SK-N-SH treated with all-trans-retinoic acid at 6 μM for 48 hours (cell line): ENCODE results near the gene EGFL7.

Experiments
- ARNTL ChIP-seq: fragments of 450-650 bp; formaldehyde crosslinking; IDR thresholded peaks from 2 replicates; pipeline ENCODE4 v1.5.0; 2020; ENCODE audit warnings: low read depth, mild to moderate bottlenecking, moderate library complexity, borderline replicate concordance
- ESRRG ChIP-seq: fragments of 250-450 bp; sonication (Bioruptor Pico); IDR thresholded peaks from 2 replicates; pipeline ENCODE4 v1.6.1; 2021; ENCODE audit warnings: mild to moderate bottlenecking
- GLIS3 ChIP-seq: fragments of 250-450 bp; sonication (Bioruptor Pico); IDR thresholded peaks from 2 replicates; pipeline ENCODE4 v1.5.0; 2020; ENCODE audit warnings: mild to moderate bottlenecking, moderate library complexity
- RARB ChIP-seq: fragments of 250-450 bp; sonication (Bioruptor Pico); IDR thresholded peaks from 2 replicates; pipeline ENCODE4 v1.8.0; 2021; ENCODE audit warnings: mild to moderate bottlenecking, moderate library complexity
- TCF4 ChIP-seq: fragments of 250-450 bp; sonication (Bioruptor Pico); IDR thresholded peaks from 2 replicates; pipeline ENCODE4 v1.8.0; 2021; ENCODE audit warnings: mild to moderate bottlenecking, moderate library complexity, borderline replicate concordance
- TOX ChIP-seq: fragments of 250-450 bp; sonication (Bioruptor Pico); IDR thresholded peaks from 2 replicates; pipeline ENCODE4 v1.8.0; 2021; ENCODE audit warnings: mild to moderate bottlenecking, moderate library complexity, borderline replicate concordance
- ZFP3 ChIP-seq: fragments of 250-450 bp; sonication (Bioruptor Pico); IDR thresholded peaks from 2 replicates; pipeline ENCODE4 v1.5.0; 2020; ENCODE audit warnings: mild to moderate bottlenecking, moderate library complexity
- ZFP30 ChIP-seq: fragments of 450-650 bp; formaldehyde crosslinking; IDR thresholded peaks from 2 replicates; pipeline ENCODE4 v1.5.0; 2022; ENCODE audit warnings: mild to moderate bottlenecking, moderate library complexity
- ZNF8 ChIP-seq: fragments of 450-650 bp; formaldehyde crosslinking; IDR thresholded peaks from 2 replicates; pipeline ENCODE4 v1.5.0; 2020; ENCODE audit warnings: mild to moderate bottlenecking, moderate library complexity
- TF ChIP-seq, protein P1 (sequence below): fragments of 250-450 bp; sonication (Bioruptor Pico); IDR thresholded peaks from 2 replicates; pipeline ENCODE4 v1.8.0; 2021; ENCODE audit warnings: low read depth, mild to moderate bottlenecking, moderate library complexity, borderline replicate concordance
- TF ChIP-seq, protein P2 (sequence below): fragments of 250-450 bp; sonication (Bioruptor Pico); IDR thresholded peaks from 2 replicates; pipeline ENCODE4 v1.5.1; 2020; ENCODE audit warnings: low read depth, mild to moderate bottlenecking, moderate library complexity
- TF ChIP-seq, protein P3 (sequence below): fragments of 250-450 bp; sonication (Bioruptor Pico); IDR thresholded peaks from 2 replicates; pipeline ENCODE4 v1.8.0; 2020; ENCODE audit warnings: mild to moderate bottlenecking, moderate library complexity, borderline replicate concordance
- TF ChIP-seq, protein P4 (sequence below): fragments of 250-450 bp; sonication (Bioruptor Pico); IDR thresholded peaks from 2 replicates; pipeline ENCODE4 v1.5.1; 2021; ENCODE audit warnings: mild to moderate bottlenecking, moderate library complexity

DNA sequence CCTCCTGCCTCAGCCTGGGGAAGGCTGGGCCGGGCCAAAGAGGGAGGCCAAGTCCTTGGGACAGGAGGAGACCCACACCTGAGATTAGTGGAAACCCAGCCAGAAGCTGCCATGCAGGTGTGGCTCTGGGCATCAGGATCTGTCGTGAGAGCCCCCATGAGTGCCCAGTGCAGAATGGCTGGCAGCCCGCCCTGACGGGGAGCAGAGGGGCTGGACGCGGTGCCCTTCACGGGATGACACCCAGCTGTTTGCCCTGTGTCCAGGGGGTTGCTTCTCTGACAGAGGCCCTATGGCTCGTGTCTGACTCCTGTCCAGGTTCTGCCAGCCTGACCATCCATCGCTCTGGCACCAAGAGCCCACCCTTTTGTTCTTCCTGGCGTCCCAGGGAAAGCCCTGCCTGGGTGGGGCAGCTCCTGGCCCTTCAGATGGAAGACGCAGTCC lies 58.2 kb downstream of the EGFL7 start:
- TF ChIP-seq, protein P1, sequence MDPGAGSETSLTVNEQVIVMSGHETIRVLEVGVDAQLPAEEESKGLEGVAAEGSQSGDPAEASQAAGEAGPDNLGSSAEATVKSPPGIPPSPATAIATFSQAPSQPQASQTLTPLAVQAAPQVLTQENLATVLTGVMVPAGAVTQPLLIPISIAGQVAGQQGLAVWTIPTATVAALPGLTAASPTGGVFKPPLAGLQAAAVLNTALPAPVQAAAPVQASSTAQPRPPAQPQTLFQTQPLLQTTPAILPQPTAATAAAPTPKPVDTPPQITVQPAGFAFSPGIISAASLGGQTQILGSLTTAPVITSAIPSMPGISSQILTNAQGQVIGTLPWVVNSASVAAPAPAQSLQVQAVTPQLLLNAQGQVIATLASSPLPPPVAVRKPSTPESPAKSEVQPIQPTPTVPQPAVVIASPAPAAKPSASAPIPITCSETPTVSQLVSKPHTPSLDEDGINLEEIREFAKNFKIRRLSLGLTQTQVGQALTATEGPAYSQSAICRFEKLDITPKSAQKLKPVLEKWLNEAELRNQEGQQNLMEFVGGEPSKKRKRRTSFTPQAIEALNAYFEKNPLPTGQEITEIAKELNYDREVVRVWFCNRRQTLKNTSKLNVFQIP (CRISPR knock-in tag), result no peak
- TF ChIP-seq, protein P2, sequence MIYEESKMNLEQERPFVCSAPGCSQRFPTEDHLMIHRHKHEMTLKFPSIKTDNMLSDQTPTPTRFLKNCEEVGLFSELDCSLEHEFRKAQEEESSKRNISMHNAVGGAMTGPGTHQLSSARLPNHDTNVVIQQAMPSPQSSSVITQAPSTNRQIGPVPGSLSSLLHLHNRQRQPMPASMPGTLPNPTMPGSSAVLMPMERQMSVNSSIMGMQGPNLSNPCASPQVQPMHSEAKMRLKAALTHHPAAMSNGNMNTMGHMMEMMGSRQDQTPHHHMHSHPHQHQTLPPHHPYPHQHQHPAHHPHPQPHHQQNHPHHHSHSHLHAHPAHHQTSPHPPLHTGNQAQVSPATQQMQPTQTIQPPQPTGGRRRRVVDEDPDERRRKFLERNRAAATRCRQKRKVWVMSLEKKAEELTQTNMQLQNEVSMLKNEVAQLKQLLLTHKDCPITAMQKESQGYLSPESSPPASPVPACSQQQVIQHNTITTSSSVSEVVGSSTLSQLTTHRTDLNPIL, result no peak
- TF ChIP-seq, protein P3, sequence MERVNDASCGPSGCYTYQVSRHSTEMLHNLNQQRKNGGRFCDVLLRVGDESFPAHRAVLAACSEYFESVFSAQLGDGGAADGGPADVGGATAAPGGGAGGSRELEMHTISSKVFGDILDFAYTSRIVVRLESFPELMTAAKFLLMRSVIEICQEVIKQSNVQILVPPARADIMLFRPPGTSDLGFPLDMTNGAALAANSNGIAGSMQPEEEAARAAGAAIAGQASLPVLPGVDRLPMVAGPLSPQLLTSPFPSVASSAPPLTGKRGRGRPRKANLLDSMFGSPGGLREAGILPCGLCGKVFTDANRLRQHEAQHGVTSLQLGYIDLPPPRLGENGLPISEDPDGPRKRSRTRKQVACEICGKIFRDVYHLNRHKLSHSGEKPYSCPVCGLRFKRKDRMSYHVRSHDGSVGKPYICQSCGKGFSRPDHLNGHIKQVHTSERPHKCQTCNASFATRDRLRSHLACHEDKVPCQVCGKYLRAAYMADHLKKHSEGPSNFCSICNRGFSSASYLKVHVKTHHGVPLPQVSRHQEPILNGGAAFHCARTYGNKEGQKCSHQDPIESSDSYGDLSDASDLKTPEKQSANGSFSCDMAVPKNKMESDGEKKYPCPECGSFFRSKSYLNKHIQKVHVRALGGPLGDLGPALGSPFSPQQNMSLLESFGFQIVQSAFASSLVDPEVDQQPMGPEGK (CRISPR knock-in tag), result no peak
- TF ChIP-seq RARB (no peak), ZFP30 (CRISPR knock-in tag) (no peak), ZNF8 (CRISPR knock-in tag) (no peak), TOX (CRISPR knock-in tag) (no peak), GLIS3 (CRISPR knock-in tag) (no peak), ESRRG (CRISPR knock-in tag) (no peak), ARNTL (no peak), ZFP3 (no peak), TCF4 (CRISPR knock-in tag) (no peak)
- TF ChIP-seq, protein P4, sequence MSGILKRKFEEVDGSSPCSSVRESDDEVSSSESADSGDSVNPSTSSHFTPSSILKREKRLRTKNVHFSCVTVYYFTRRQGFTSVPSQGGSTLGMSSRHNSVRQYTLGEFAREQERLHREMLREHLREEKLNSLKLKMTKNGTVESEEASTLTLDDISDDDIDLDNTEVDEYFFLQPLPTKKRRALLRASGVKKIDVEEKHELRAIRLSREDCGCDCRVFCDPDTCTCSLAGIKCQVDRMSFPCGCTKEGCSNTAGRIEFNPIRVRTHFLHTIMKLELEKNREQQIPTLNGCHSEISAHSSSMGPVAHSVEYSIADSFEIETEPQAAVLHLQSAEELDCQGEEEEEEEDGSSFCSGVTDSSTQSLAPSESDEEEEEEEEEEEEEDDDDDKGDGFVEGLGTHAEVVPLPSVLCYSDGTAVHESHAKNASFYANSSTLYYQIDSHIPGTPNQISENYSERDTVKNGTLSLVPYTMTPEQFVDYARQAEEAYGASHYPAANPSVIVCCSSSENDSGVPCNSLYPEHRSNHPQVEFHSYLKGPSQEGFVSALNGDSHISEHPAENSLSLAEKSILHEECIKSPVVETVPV, result no peak
